DMS79 treated with DMSO at 0.1 percent for 48 hours (cell line): ENCODE results near the gene KANSL1L.
A peak's percentile ranks its signal among the peaks of the same experiment; 100 is the strongest.

ENCODE experiments used
- DNase-seq: peaks from one replicate; lab custom pipeline; 2025; lab: John Stamatoyannopoulos, UW

KANSL1L gene

DNA sequence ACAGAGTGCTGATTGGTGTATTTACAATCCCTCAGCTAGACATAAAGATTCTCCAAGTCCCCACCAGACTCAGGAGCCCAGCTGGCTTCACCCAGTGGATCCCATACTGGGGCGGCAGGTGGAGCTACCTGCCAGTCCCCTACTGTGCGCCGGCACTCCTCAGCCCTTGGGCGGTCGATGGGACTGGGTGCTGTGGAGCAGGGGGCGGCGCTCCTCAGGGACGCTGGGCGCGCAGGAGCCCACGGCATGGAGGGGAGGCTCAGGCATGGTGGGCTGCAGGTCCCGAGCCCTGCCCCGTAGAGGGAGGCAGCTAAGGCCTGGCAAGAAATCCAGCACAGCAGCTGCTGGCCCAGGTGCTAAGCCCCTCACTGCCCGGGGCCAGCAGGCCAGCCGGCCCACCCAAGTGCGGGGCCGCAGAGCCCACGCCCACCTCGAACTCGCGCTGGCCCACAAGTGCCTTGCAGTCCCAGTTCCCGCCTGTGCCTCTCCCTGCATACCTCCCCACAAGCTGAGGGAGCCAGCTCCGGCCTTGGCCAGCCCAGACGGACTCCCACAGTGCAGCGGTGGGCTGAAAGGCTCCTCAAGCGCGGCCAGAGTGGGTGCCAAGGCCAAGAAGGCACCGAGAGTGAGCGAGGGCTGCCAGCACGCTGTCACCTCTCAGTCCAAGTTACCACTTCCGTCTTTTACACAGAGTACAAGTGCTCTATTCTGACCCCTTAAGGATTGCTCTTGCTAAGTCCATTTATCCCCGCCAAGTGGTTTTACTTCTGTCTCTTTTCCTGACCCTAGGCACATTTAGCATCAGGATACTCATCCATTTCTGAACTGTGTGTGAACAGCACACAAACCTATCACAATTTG is 170.5 kb downstream of the KANSL1L start:
- DNase-seq: no peak

DNA sequence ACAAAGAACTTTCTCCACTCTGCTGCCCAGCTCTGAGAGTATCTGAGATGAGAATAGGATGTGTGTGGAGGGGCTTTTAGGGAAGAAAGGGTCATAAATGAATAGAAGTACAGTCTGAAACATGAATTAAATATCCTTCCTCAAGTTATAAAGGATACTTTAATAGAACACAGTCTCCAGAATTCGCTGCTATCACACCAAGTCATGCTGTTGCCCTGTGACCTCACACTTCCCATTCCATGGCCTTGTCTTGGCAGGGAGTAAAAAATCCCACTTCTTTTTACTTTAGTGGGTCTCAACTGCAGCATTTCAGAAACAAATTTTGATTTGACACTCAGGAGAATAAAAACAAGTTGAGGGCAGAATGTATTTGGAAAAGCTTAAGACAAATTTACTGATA is 172.6 kb downstream of the KANSL1L start:
- DNase-seq: no peak

DNA sequence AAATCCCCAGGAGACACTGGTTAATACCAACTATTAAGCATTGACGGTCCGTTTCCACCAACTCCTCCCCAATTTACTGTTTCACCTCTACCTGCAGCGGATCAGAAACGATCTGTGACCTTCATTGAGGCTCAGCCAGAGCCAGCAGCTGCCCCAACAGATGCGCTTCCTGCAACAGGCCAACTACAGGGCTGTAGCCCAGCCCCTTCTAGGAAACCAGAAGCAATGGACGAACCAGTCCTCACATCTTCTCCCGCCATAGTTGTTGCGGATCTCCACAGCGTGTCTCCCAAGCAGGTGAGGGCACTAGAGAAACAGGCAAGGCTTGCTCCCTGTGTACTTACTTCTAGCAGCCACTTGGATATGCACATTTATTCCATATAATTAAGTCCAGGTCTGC is 177.2 kb downstream of the KANSL1L start:
- DNase-seq: no peak

DNA sequence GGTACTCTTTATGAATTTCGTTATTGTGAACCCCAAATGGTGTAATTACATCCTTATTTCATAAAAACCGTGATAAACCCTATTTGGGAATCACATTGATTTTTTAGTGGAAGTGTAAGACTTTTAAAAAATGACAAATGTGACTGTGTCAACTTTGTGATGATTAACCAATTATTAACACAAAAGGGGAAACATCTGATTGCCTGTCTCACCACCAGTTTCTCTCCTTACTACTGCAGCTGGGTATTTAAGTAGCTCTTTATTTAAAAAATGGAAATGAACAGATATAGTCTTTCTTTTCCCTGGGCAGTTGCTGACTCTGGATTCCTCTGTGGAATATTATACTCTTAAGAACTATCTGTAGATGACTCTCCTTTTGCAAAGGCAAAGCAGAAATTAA is 180.4 kb downstream of the KANSL1L start:
- DNase-seq: no peak

DNA sequence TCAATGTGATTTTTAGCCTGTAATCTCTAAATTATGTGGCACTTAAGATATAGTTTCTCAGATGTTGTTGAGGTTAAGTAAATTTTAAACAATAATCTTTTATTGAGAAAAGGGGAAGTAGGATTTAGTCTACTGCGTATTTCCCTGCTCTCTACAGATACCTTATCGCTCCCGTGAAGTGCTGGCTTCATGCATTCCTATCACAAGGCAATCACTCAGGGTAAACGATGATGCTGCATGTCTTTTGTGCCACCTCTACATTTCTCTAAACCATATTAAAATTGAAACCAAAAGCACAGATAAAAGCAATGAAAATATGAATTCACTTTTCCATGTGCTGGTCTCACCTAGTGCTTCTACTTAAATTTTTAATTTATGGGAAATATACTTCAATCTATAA is 183.2 kb downstream of the KANSL1L start:
- DNase-seq: no peak

DNA sequence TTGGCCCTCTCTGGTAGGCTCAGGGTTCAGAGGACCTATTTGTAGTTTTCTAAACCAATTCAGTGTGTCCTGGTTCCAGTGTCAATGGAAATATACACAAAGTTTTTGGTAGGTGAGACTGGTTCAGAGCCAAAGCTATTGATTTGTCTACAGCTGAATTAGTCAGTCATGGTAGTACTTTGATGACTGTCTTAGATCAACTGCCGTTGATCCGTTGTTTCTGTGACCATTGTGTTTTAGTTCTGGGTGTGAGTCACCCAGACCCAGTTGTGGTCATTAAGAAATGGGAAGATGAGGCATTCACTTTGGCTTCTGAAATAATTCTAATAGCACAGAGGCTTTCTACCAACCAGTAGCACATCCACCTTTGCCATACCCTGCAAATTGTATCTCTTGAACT is 184.8 kb downstream of the KANSL1L start:
- DNase-seq: no peak

DNA sequence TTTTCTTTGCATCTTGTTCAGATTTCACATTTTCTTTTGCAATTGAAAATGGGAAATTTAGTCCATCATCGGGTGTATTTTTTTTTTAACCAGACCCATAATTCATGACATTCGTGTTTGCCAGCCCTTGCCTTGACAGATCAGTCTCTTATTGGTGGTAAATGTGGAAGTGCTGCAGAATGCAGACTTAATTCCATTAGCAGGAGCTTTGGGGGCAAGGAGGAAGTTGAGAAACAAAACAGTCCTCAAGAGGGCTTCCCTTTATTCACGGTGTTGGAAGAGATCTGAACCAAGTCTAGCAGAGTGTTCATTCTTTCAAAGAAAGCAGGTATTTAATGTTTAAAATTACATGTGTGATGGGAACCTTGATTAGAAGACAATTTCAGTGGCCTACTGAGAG is 185.3 kb downstream of the KANSL1L start:
- DNase-seq: no peak

DNA sequence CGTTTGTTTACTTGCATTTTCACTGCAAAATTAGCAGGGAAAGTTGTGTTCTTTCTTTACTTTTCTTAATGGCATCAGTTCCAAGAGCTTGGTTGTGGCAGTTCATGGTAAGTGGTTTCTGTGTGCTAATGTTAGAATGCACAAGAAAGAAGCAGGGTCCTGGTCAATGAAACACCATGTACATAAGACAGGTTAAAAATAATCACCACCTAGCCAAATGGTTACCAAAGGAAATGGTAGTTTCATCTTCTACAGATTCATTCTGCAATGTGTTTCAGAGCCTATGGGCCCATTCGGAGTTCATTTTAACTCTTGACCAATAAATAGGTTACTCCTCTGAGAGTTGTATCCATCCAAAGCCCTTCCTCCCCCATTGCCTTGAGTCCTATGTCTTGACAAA is 186.9 kb downstream of the KANSL1L start:
- no peak for DNase-seq

DNA sequence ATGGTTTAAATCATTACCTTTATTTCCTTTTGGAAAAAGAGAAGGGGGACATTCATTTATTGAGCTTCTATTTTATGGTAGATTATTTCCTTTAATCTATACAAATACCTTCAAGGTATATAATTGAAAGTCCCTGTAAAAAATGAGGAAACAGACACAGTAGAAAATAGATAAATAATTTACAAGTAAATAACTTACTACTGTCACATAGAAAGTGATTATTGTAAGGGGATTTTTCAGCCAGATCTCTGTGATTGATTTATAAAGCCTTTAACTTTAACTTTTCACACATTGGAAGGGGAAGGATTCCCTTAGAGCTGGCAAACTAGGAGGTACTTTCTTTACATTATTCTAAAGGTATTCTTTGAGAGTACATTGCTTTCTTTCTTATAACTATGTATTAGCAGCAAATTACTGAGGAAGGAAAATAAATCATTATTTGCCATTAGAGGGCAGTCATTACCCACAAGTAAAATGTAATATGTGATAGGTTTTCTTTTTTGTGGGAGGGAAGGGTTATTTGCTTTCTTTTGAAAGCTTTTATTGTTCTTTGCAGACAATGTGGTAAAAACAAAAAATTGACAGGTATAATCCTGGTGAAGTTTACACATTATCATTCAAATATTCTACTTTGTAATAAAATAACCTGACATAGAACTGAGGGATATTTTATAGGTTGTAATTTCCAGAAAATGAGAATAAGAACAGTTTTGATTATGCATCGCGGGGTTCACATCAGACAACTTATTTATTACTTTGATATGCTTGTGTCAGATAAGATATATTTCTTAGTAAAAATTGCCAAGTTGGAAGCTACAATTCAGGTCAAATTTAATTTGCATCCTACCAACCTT is 193.6 kb downstream of the KANSL1L start:
- DNase-seq: peak; percentile 21

DNA sequence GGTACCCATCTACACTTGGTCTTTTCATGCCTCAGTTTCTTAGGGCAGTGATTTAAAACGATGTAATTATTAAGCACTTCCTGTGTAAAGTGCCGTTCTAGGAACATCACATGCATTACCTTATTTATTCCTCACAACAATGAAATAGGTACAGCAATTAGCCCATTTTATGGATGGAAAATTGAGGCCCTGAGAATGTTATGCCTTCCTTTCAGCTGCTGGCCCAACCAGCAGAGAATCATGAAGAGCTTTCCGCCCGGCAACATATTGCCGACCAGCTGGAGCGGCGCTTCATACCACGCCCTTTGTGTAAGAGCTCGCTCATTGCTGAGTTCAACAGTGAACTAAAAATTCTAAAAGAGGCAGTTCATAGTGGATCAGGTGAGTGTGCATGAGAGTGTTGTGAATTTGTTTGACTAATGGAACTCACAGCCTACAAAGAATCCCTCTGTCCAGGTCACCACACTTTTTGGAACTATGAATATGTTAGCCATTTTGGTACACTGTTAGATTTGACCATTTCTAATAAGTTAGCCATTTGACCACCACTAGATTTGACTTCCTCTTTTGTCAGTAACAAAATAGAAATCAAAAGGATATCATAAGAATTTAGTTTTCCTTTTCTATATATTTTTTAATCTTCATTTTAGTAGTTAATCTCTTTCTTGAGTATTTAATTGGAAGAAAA is 194.4 kb downstream of the KANSL1L start:
- DNase-seq: no peak

DNA sequence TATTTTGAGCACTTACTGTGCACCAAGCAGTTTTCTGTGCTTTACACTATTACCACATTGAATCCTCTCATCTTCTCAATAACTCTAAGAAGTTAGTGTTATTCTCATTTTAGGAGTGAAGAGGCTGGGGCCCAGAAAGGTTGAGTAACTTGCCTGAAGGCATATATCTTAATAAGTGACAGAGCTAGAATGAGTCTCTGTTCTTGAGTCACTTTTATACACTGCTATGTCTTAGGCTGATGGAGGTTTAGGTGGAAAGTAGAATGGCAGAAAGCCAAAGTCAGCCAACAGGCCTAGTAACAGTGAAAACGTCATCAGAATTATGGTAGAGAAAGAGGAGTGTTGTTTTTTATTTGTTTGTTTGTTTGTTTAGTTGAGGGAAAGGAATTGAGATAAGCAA is 196.6 kb downstream of the KANSL1L start:
- no peak for DNase-seq

DNA sequence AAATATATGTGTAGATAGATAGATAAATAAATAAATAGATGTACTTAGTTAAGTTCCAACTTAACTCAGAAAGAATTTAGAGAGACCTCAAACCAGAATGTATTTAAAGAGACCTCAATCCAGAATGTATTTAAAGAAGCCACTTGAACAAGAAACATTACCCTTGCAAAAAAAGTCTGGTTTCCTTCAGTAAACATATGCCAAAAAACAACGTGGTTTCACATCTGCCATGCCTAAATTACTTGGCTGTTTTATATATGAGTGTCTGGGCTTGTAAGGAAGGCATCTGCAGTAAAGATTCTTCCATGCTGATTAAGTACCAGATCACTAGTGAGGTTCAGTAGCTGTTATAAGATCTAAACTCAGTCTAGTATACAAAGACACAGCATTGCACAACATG is 197.9 kb downstream of the KANSL1L start:
- DNase-seq: no peak
